GM12872 (cell line): ENCODE measurements around the gene SLC39A9.

Experiments
- CTCF ChIP-seq: IDR thresholded peaks from 3 replicates; pipeline ENCODE4 v1.5.1; 2011; ENCODE audit warnings: low read depth, mild to moderate bottlenecking, low read length, moderate library complexity; ENCODE audit not compliant: insufficient read depth

Gene SLC39A9

GRCh38 chr14:69428289-69428998 is 30.0 kb downstream of the SLC39A9 start:
- TF ChIP-seq CTCF: no peak

GRCh38 chr14:69429643-69430042 is 31.2 kb downstream of the SLC39A9 start:
- no peak for TF ChIP-seq CTCF

- no peak for TF ChIP-seq CTCF
These were observed 31.9 kb downstream of the SLC39A9 start for GRCh38 chr14:69430306-69430939.

- TF ChIP-seq CTCF: no peak
These were observed 33.9 kb downstream of the SLC39A9 start for GRCh38 chr14:69432364-69432763.

- TF ChIP-seq CTCF: no peak
These were observed 41.2 kb downstream of the SLC39A9 start for GRCh38 chr14:69439521-69440270.

GRCh38 chr14:69441948-69442347 is 43.5 kb downstream of the SLC39A9 start:
- TF ChIP-seq CTCF: no peak

- no peak for TF ChIP-seq CTCF
These were observed 44.9 kb downstream of the SLC39A9 start for GRCh38 chr14:69443296-69443805.
